GM19397 (cell line): ENCODE results near the gene GRM7.
A peak's percentile ranks its signal among the peaks of the same experiment; 100 is the strongest.

Experiments
- ATAC-seq: cut with Tn5 transposase; IDR thresholded peaks from one replicate; pipeline ENCODE4 v1.9.1; 2021; ENCODE audit warnings: mild to moderate bottlenecking, moderate library complexity; ENCODE audit not compliant: unreplicated experiment

GRM7 gene

GRCh38 chr3:7292362-7292761 lies 431.4 kb downstream of the GRM7 start:
- ATAC-seq, result no peak

GRCh38 chr3:7293286-7293685 lies 432.4 kb downstream of the GRM7 start:
- no peak for ATAC-seq

- ATAC-seq, result no peak
Observed at GRCh38 chr3:7305561-7305960, 444.6 kb downstream of the GRM7 start.

GRCh38 chr3:7306901-7307300 lies 446.0 kb downstream of the GRM7 start:
- ATAC-seq, result no peak

- ATAC-seq, result no peak
Observed at GRCh38 chr3:7307410-7307809, 446.5 kb downstream of the GRM7 start.

GRCh38 chr3:7309641-7310102 lies 448.8 kb downstream of the GRM7 start:
- ATAC-seq, result no peak

- ATAC-seq, result peak; percentile 67
Observed at GRCh38 chr3:7315037-7315436, 454.1 kb downstream of the GRM7 start.

GRCh38 chr3:7322957-7323669 lies 462.2 kb downstream of the GRM7 start:
- ATAC-seq, result no peak

GRCh38 chr3:7328339-7328738 lies 467.4 kb downstream of the GRM7 start:
- ATAC-seq, result no peak

GRCh38 chr3:7332696-7333095 lies 471.8 kb downstream of the GRM7 start:
- ATAC-seq, result no peak

- no peak for ATAC-seq
Observed at GRCh38 chr3:7333125-7333524, 472.2 kb downstream of the GRM7 start.

- ATAC-seq, result no peak
Observed at GRCh38 chr3:7340795-7341194, 479.9 kb downstream of the GRM7 start.

GRCh38 chr3:7346364-7346763 lies 485.4 kb downstream of the GRM7 start:
- ATAC-seq, result no peak

- no peak for ATAC-seq
Observed at GRCh38 chr3:7357101-7357500, 496.2 kb downstream of the GRM7 start.

GRCh38 chr3:7367968-7368367 lies 507.1 kb downstream of the GRM7 start:
- no peak for ATAC-seq

GRCh38 chr3:7368597-7368996 lies 507.7 kb downstream of the GRM7 start:
- no peak for ATAC-seq

- no peak for ATAC-seq
Observed at GRCh38 chr3:7371693-7372572, 511.0 kb downstream of the GRM7 start.

- no peak for ATAC-seq
Observed at GRCh38 chr3:7377103-7377502, 516.2 kb downstream of the GRM7 start.

GRCh38 chr3:7381741-7382140 lies 520.8 kb downstream of the GRM7 start:
- no peak for ATAC-seq

GRCh38 chr3:7382293-7383010 lies 521.5 kb downstream of the GRM7 start:
- ATAC-seq, result no peak

GRCh38 chr3:7385635-7386034 lies 524.7 kb downstream of the GRM7 start:
- no peak for ATAC-seq
